H1 (cell line): ENCODE results near the gene MYOG.

Experiments used
- BACH1 ChIP-seq: IDR thresholded peaks from 2 replicates; pipeline ENCODE4 v1.6.1; 2012; ENCODE audit warnings: low read length, improper control_type of control experiment
- POLR2A ChIP-seq, 2 experiments: IDR thresholded peaks; 1 replicate in 1 of 2; 2 replicates in 1 of 2; pipeline ENCODE4 v1.6.1; 2011; ENCODE audit warnings: low read depth in 2 of 2, low read length in 2 of 2, mild to moderate bottlenecking in 2 of 2; ENCODE audit errors: control extremely low read depth in 1 of 2
- RNF2 ChIP-seq: fragments of 200-900, 300-1000 bp; sonication (generic); IDR thresholded peaks from 2 replicates; pipeline ENCODE4 v1.7.1; 2016; ENCODE audit warnings: borderline replicate concordance, low read depth, mild to moderate bottlenecking, antibody characterized with exemption, low read length; ENCODE audit not compliant: poor library complexity, severe bottlenecking; ENCODE audit errors: missing control alignments
- SP1 ChIP-seq: IDR thresholded peaks from 2 replicates; pipeline ENCODE4 v1.6.1; 2011; ENCODE audit warnings: low read depth, low read length
- TAF1 ChIP-seq: IDR thresholded peaks from 2 replicates; pipeline ENCODE4 v1.6.1; 2011; ENCODE audit warnings: mild to moderate bottlenecking, low read depth, low read length
- TF ChIP-seq, protein P1 (sequence below): IDR thresholded peaks from 2 replicates; pipeline ENCODE4 v1.6.1; 2011; ENCODE audit warnings: low read length, improper control_type of control experiment
- TF ChIP-seq, protein P2 (sequence below), 3 experiments: IDR thresholded peaks; 1 replicate in 2 of 3; 2 replicates in 1 of 3; pipeline versions ENCODE4 v1.5.1 to v1.6.1; 2011; ENCODE audit warnings: low read length in 3 of 3, mild to moderate bottlenecking in 3 of 3, inconsistent platforms in 2 of 3, low read depth in 1 of 3, moderate library complexity in 1 of 3; ENCODE audit not compliant: insufficient read depth in 1 of 3; ENCODE audit errors: control extremely low read depth in 1 of 3

GRCh38 chr1:203130358-203130985 lies 44.7 kb upstream of the MYOG start:
- TF ChIP-seq POLR2A (IDR thresholded peaks at IDR 0.05; ENCODE audit: control extremely low read depth in 1 of 2, low read depth in 2 of 2, low read length in 2 of 2) (no peak), BACH1 (no peak), TAF1 (no peak), SP1 (no peak), RNF2 (no peak)
- TF ChIP-seq, protein P1, sequence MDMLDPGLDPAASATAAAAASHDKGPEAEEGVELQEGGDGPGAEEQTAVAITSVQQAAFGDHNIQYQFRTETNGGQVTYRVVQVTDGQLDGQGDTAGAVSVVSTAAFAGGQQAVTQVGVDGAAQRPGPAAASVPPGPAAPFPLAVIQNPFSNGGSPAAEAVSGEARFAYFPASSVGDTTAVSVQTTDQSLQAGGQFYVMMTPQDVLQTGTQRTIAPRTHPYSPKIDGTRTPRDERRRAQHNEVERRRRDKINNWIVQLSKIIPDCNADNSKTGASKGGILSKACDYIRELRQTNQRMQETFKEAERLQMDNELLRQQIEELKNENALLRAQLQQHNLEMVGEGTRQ = no peak
- TF ChIP-seq, protein P2, sequence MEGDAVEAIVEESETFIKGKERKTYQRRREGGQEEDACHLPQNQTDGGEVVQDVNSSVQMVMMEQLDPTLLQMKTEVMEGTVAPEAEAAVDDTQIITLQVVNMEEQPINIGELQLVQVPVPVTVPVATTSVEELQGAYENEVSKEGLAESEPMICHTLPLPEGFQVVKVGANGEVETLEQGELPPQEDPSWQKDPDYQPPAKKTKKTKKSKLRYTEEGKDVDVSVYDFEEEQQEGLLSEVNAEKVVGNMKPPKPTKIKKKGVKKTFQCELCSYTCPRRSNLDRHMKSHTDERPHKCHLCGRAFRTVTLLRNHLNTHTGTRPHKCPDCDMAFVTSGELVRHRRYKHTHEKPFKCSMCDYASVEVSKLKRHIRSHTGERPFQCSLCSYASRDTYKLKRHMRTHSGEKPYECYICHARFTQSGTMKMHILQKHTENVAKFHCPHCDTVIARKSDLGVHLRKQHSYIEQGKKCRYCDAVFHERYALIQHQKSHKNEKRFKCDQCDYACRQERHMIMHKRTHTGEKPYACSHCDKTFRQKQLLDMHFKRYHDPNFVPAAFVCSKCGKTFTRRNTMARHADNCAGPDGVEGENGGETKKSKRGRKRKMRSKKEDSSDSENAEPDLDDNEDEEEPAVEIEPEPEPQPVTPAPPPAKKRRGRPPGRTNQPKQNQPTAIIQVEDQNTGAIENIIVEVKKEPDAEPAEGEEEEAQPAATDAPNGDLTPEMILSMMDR (IDR thresholded peaks at IDR 0.05; ENCODE audit: control extremely low read depth in 1 of 3, insufficient read depth in 1 of 3, low read depth in 1 of 3, low read length in 3 of 3) = no peak
